Measurements from ENCODE around the gene DRD4. TPM values are rescaled to one million over a fixed set of nuclear protein-coding genes. Genes with fewer than 3 reads are reported as not detected.

Gene DRD4
- total RNA-seq: 1 to 10 TPM in 1 of 4 donors, under 1 TPM in 1, not detected in 2; 0.41 to 2.2 TPM
- under 1 TPM in 1 of 3 donors, not detected in 2; 0.28 TPM for polyA plus RNA-seq

- no peaks in the 10 kb centered on the region for H3K9me3 ChIP-seq
- peak within 1 kb of the TSS in 3 of 4 donors; percentile 16 to 40 (median 38) for H3K4me3 ChIP-seq
- peaks cover 0 to 26% (median 2%) of the 10 kb centered on the region in 4 donors for H3K36me3 ChIP-seq
- DNase-seq: no peak
- 17 to 20% methylated on average over 100 of the region's 100 CpGs for WGBS, 2 donors
- H3K27me3 ChIP-seq: peaks cover 8 to 42% (median 11%) of the 10 kb centered on the region in 3 donors
- intact Hi-C loops (cut with DNase I): no loop called here
- H3K27ac ChIP-seq: no peak within 1 kb of the TSS
- TF ChIP-seq POLR2A (IDR thresholded peaks at IDR 0.05): no peak
- no peak for TF ChIP-seq POLR2AphosphoS5 (IDR thresholded peaks at IDR 0.05)
- no peak for TF ChIP-seq CTCF (IDR thresholded peaks at IDR 0.05)
- no peak for TF ChIP-seq EP300 (IDR thresholded peaks at IDR 0.05)
- H3K4me1 ChIP-seq: peaks cover 0 to 34% (median 32%) of the 10 kb centered on the region in 4 donors
Measured at GRCh38 chr11:636511-637332, at the start of gene DRD4. Gene DRD4 (plus strand): TSS chr11:637269. CDS start chr11:637305, 36 bp downstream.

GRCh38 chr11:587546-587945 lies 49.5 kb upstream of the DRD4 start:
- peaks cover 3 to 93% (median 55%) of the 10 kb centered on the region in 4 donors for H3K36me3 ChIP-seq
- intact Hi-C loops (cut with DNase I): no loop called here
- H3K9me3 ChIP-seq: no peaks in the 10 kb centered on the region
- H3K27me3 ChIP-seq: no peaks in the 10 kb centered on the region
- DNase-seq: no peak
- WGBS, 2 donors: 82 to 87% methylated on average over 8 of the region's 8 CpGs
- TF ChIP-seq CTCF (IDR thresholded peaks at IDR 0.05) (no peak), POLR2AphosphoS5 (IDR thresholded peaks at IDR 0.05) (no peak), POLR2A (IDR thresholded peaks at IDR 0.05) (no peak), EP300 (IDR thresholded peaks at IDR 0.05) (no peak)
- H3K4me1 ChIP-seq: no peaks in the 10 kb centered on the region
- H3K27ac ChIP-seq: no peak overlapping the region
- no peak overlapping the region for H3K4me3 ChIP-seq

- WGBS, 2 donors: 57 to 76% methylated on average over 6 of the region's 6 CpGs
- H3K4me1 ChIP-seq: no peaks in the 10 kb centered on the region
- intact Hi-C loops (cut with DNase I): no loop called here
- peaks cover 7 to 93% (median 58%) of the 10 kb centered on the region in 4 donors for H3K36me3 ChIP-seq
- TF ChIP-seq POLR2AphosphoS5 (IDR thresholded peaks at IDR 0.05) (no peak), POLR2A (IDR thresholded peaks at IDR 0.05) (no peak), CTCF (IDR thresholded peaks at IDR 0.05) (no peak), EP300 (IDR thresholded peaks at IDR 0.05) (no peak)
- no peak overlapping the region for H3K27ac ChIP-seq
- no peaks in the 10 kb centered on the region for H3K27me3 ChIP-seq
- H3K4me3 ChIP-seq: no peak overlapping the region
- no peak for DNase-seq
- no peaks in the 10 kb centered on the region for H3K9me3 ChIP-seq
Measured at GRCh38 chr11:587978-588380, 49.1 kb upstream of the DRD4 start.

GRCh38 chr11:589798-590197 lies 47.3 kb upstream of the DRD4 start:
- 95 to 96% methylated on average over 26 of the region's 26 CpGs for WGBS, 2 donors
- no peaks in the 10 kb centered on the region for H3K27me3 ChIP-seq
- no peak overlapping the region for H3K4me3 ChIP-seq
- H3K9me3 ChIP-seq: no peaks in the 10 kb centered on the region
- peaks cover 21 to 93% (median 58%) of the 10 kb centered on the region in 4 donors for H3K36me3 ChIP-seq
- TF ChIP-seq POLR2A (IDR thresholded peaks at IDR 0.05) (no peak), EP300 (IDR thresholded peaks at IDR 0.05) (no peak)
- H3K27ac ChIP-seq: no peak overlapping the region
- no peaks in the 10 kb centered on the region for H3K4me1 ChIP-seq
- intact Hi-C loops (cut with DNase I): no loop called here
- DNase-seq: no peak

GRCh38 chr11:590997-591396 lies 46.1 kb upstream of the DRD4 start:
- Histone ChIP-seq H3K4me3 (no peak overlapping the region), H3K36me3 (peaks cover 21 to 100% (median 64%) of the 10 kb centered on the region in 4 donors), H3K4me1 (no peaks in the 10 kb centered on the region), H3K27me3 (no peaks in the 10 kb centered on the region), H3K9me3 (no peaks in the 10 kb centered on the region), H3K27ac (no peak overlapping the region)
- no peak for DNase-seq
- WGBS, 2 donors: 83 to 90% methylated on average over 11 of the region's 11 CpGs
- intact Hi-C loops (cut with DNase I): no loop called here
- TF ChIP-seq CTCF (IDR thresholded peaks at IDR 0.05) (no peak), POLR2AphosphoS5 (IDR thresholded peaks at IDR 0.05) (no peak), EP300 (IDR thresholded peaks at IDR 0.05) (no peak), POLR2A (IDR thresholded peaks at IDR 0.05) (no peak)

Measured in sigmoid colon (tissue), 7 donors.